Fibroblast of pulmonary artery (primary cell): ENCODE measurements around the gene MIAT.
A peak's percentile ranks its signal among the peaks of the same experiment; 100 is the strongest.

Source experiments
- DNase-seq: peaks from one replicate; pipeline ENCODE4 v3.0.0-alpha.2; 2010; ENCODE audit warnings: low read depth
- H3K4me3 ChIP-seq: replicated peaks from 2 replicates; pipeline ENCODE4 v1.5.1; 2011; ENCODE audit warnings: low read depth, mild to moderate bottlenecking, control low read depth, low read length, moderate library complexity
- TF ChIP-seq, protein P1 (sequence below): IDR thresholded peaks from 2 replicates; pipeline ENCODE4 v1.5.1; 2011; ENCODE audit warnings: mild to moderate bottlenecking, control low read depth, low read length, inconsistent platforms; ENCODE audit errors: missing control alignments

The MIAT gene

DNA sequence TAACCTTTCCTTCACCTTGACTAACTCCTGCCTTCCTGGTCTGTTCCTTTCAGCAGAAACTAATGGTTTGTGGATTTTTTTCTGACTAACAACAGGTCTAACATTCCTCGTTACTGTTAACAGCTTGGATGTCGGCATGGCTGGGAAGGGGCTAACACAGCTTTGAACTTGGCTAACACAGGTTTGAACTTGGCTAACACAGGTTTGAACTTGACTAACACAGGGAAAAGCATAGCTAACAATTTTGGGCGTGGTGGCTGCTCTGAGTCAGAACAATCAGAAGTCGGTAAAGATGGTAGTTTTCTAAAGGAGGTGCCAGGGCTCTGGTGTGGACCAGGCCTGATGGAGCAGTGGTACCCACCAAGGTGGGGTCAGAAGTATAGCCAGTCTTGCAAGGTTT, 16.1 kb downstream of the MIAT start:
- peak; percentile 27 for DNase-seq
- H3K4me3 ChIP-seq: peak overlapping the region; percentile 84
- TF ChIP-seq, protein P1, sequence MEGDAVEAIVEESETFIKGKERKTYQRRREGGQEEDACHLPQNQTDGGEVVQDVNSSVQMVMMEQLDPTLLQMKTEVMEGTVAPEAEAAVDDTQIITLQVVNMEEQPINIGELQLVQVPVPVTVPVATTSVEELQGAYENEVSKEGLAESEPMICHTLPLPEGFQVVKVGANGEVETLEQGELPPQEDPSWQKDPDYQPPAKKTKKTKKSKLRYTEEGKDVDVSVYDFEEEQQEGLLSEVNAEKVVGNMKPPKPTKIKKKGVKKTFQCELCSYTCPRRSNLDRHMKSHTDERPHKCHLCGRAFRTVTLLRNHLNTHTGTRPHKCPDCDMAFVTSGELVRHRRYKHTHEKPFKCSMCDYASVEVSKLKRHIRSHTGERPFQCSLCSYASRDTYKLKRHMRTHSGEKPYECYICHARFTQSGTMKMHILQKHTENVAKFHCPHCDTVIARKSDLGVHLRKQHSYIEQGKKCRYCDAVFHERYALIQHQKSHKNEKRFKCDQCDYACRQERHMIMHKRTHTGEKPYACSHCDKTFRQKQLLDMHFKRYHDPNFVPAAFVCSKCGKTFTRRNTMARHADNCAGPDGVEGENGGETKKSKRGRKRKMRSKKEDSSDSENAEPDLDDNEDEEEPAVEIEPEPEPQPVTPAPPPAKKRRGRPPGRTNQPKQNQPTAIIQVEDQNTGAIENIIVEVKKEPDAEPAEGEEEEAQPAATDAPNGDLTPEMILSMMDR: no peak

- TF ChIP-seq, protein P1: no peak
- peak overlapping the region; percentile 84 for H3K4me3 ChIP-seq
- DNase-seq: no peak
Observed at GRCh38 chr22:26674211-26675190, 17.1 kb downstream of the MIAT start.

DNA sequence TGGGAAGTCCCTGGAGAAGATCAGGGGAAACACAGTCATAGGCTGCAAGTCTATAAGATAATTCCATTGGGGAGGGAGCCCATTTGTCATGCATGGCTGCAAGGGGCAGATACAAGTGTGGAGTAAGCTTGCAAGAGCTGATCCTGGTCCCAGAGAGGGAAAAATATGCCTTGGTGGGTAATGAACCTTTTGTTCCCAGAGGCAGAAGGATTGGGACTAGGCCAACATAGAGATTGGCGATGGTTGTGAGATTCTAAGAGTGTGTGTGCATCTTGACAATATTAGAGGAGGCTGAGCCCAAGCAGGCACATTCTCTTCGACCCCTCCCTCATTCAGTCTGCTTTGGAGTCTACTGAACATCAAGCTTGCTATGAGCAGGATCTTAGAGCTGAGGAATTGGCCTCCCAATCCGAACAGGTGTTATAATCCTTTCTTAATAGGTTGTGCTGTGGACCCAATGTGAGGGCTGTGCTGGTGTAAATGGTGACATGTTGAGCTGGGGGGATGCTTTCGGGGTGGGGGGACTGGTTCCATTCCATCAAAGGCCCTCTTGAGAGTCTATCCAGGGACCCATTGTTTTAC, 18.4 kb downstream of the MIAT start:
- H3K4me3 ChIP-seq: no peak overlapping the region
- no peak for DNase-seq
- TF ChIP-seq, protein P1: no peak

- no peak for DNase-seq
- TF ChIP-seq, protein P1: no peak
- no peak overlapping the region for H3K4me3 ChIP-seq
Observed at GRCh38 chr22:26677217-26677616, 19.8 kb downstream of the MIAT start.

DNA sequence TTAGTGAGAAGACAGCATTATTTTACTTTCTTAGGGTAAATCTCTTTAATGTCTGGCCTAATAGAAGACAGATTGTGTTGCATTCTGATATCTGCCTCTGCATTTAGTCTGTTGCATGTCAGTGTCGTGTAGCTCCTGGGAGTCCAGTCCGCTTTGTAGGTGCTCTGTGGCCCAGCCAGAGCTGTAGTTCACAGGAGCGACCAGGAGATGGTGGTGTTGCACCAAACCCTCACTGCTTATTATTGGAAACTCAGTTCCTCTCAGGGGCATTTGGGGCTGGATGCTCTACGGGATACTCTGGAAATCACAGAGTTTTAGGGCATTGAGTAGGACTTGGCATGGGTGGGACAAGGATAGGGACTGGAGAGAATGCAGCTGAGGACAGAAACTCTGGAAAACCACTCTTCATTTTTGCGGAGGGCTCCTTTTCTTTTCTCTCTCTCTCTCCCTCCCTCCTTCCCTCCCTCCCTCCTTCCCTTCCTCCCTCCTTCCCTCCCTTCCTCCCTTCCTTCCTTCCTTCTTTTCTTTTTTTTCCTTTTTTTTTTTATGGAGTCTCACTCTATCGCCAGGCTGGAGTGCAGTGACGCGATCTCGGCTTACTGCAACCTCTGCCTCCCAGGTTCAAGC, 21.7 kb downstream of the MIAT start:
- DNase-seq: peak; percentile 86
- no peak overlapping the region for H3K4me3 ChIP-seq
- TF ChIP-seq, protein P1: no peak

DNA sequence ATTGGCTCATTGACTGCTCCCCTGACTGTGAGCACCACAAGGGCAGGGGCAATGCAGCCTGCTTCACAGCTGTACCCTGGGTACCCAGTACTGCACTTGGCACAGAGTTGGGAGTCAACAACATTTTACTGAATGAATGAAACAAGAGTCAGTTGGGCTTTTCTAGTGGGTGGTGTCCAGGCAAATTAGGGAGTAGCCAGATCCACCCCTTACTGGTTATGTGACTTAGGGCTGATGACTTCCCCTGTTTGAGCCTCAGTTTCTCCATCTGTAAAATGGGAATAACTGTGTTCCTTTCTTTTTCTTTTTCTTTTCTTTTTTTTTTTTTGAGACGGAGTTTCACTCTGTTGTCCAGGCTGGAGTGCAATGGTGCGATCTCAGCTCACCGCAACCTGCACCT, 23.1 kb downstream of the MIAT start:
- TF ChIP-seq, protein P1: no peak
- no peak for DNase-seq

More for the DNA sequence above, 23.1 kb downstream of the MIAT start:
- no peak overlapping the region for H3K4me3 ChIP-seq
